ENCODE measurements around the gene PACSIN2.

- no peak for TF ChIP-seq CTCF (IDR thresholded peaks at IDR 0.05)
- no peak for TF ChIP-seq ZFX (IDR thresholded peaks at IDR 0.05; ENCODE audit: borderline replicate concordance)
Observed at GRCh38 chr22:43004362-43005035, 10.4 kb downstream of the PACSIN2 start.
